ENCODE results near the gene RGS3. TPM values are rescaled to one million over a fixed set of nuclear protein-coding genes. Genes with fewer than 3 reads are reported as not detected.

RGS3 gene
- total RNA-seq, 4 donors from 2014 or later: 43.9 to 122 (median 72.7) TPM

GRCh38 chr9:113523421-113524141 is 60.1 kb downstream of the RGS3 start:
- peak; percentile 57 for ATAC-seq
- H3K4me1 ChIP-seq: peaks cover 16 to 100% (median 46%) of the 10 kb centered on the region in 3 donors
- peaks cover 0 to 14% of the 10 kb centered on the region in 2 donors for H3K36me3 ChIP-seq
- H3K27ac ChIP-seq: peak overlapping the region; percentile 11 to 84 (median 72)
- no peaks in the 10 kb centered on the region for H3K27me3 ChIP-seq
- no peaks in the 10 kb centered on the region for H3K9me3 ChIP-seq
- WGBS, 2 donors (ENCODE audit: low coverage in 1 of 2): 17 to 20% methylated on average over 6 to 10 of the region's 19 CpGs
- peak overlapping the region in 1 of 2 donors; percentile 1 for H3K4me3 ChIP-seq
- TF ChIP-seq POLR2A (IDR thresholded peaks at IDR 0.05): no peak
- no peak for TF ChIP-seq CTCF (IDR thresholded peaks at IDR 0.05)

- H3K4me1 ChIP-seq: peaks cover 16 to 100% (median 46%) of the 10 kb centered on the region in 3 donors
- H3K9me3 ChIP-seq: no peaks in the 10 kb centered on the region
- no peak for ATAC-seq
- TF ChIP-seq POLR2A (IDR thresholded peaks at IDR 0.05) (no peak), CTCF (IDR thresholded peaks at IDR 0.05) (no peak), EP300 (IDR thresholded peaks at IDR 0.05) (no peak), POLR2AphosphoS5 (IDR thresholded peaks at IDR 0.05) (no peak)
- H3K4me3 ChIP-seq: peak overlapping the region in 1 of 2 donors; percentile 1
- H3K27ac ChIP-seq: peak overlapping the region; percentile 11 to 84 (median 72)
- 60 to 86% methylated on average over 1 to 3 of the region's 4 CpGs for WGBS, 2 donors (ENCODE audit: low coverage in 1 of 2)
- no peaks in the 10 kb centered on the region for H3K27me3 ChIP-seq
- H3K36me3 ChIP-seq: peaks cover 0 to 17% of the 10 kb centered on the region in 2 donors
These were observed 60.9 kb downstream of the RGS3 start for GRCh38 chr9:113524468-113524867.

GRCh38 chr9:113525205-113525604 is 61.7 kb downstream of the RGS3 start:
- peaks cover 0 to 25% of the 10 kb centered on the region in 2 donors for H3K36me3 ChIP-seq

GRCh38 chr9:113525831-113526230 is 62.3 kb downstream of the RGS3 start:
- 91% methylated on average over 5 of the region's 8 CpGs; no CpG with 5 or more reads in 1 of the 2 donors for WGBS, 2 donors (ENCODE audit: low coverage in 1 of 2)
- Histone ChIP-seq H3K4me1 (peaks cover 16 to 98% (median 46%) of the 10 kb centered on the region in 3 donors), H3K36me3 (peaks cover 0 to 31% of the 10 kb centered on the region in 2 donors), H3K27me3 (no peaks in the 10 kb centered on the region), H3K27ac (peak overlapping the region; percentile 73 to 84 (median 77)), H3K4me3 (no peak overlapping the region), H3K9me3 (no peaks in the 10 kb centered on the region)
- ATAC-seq: no peak
- no peak for TF ChIP-seq CTCF (IDR thresholded peaks at IDR 0.05)
- no peak for TF ChIP-seq POLR2AphosphoS5 (IDR thresholded peaks at IDR 0.05)
- no peak for TF ChIP-seq POLR2A (IDR thresholded peaks at IDR 0.05)
- TF ChIP-seq EP300 (IDR thresholded peaks at IDR 0.05): no peak

More at GRCh38 chr9:113525205-113525604, 61.7 kb downstream of the RGS3 start:
- H3K27ac ChIP-seq: peak overlapping the region in 3 of 4 donors; percentile 75 to 84 (median 79)
- H3K4me3 ChIP-seq: no peak overlapping the region
- no peaks in the 10 kb centered on the region for H3K27me3 ChIP-seq
- H3K9me3 ChIP-seq: no peaks in the 10 kb centered on the region
- H3K4me1 ChIP-seq: peaks cover 16 to 98% (median 46%) of the 10 kb centered on the region in 3 donors
- 52% methylated on average over 3 of the region's 4 CpGs; no CpG with 5 or more reads in 1 of the 2 donors for WGBS, 2 donors (ENCODE audit: low coverage in 1 of 2)
- TF ChIP-seq POLR2AphosphoS5 (IDR thresholded peaks at IDR 0.05): no peak
- no peak for TF ChIP-seq EP300 (IDR thresholded peaks at IDR 0.05)
- TF ChIP-seq CTCF (IDR thresholded peaks at IDR 0.05): no peak
- no peak for TF ChIP-seq POLR2A (IDR thresholded peaks at IDR 0.05)
- ATAC-seq: no peak

Measured in gastroesophageal sphincter (tissue), 4 donors.